ENCODE data around the gene PTGR3. TPM values are rescaled to one million over a fixed set of nuclear protein-coding genes. Genes with fewer than 3 reads are reported as not detected.

The PTGR3 gene
- total and polyA plus RNA-seq, 4 donors, result 6.8 to 18.7 (median 11.4) TPM

- no peak overlapping the region for H3K4me3 ChIP-seq (ENCODE audit: low read depth in 1 of 3, low read length in 3 of 3)
- WGBS, result 87% methylated on average over 3 of the region's 3 CpGs
- DNase-seq (ENCODE audit: low spot score), result no peak
- H3K36me3 ChIP-seq (ENCODE audit: control insufficient read depth in 4 of 4, insufficient read depth in 3 of 4, low read depth in 1 of 4, low read length in 3 of 4), result no peaks in the 10 kb centered on the region
- TF ChIP-seq, protein P1, sequence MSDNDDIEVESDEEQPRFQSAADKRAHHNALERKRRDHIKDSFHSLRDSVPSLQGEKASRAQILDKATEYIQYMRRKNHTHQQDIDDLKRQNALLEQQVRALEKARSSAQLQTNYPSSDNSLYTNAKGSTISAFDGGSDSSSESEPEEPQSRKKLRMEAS (IDR thresholded peaks at IDR 0.05), result no peak
- no peak for TF ChIP-seq FOXA2 (IDR thresholded peaks at IDR 0.05)
- no peak for TF ChIP-seq NR2F2 (IDR thresholded peaks at IDR 0.05)
- TF ChIP-seq YY1 (IDR thresholded peaks at IDR 0.05), result no peak
- no peaks in the 10 kb centered on the region for H3K9me3 ChIP-seq (ENCODE audit: control insufficient read depth in 4 of 4, low read length in 3 of 4)
- no peak overlapping the region for H3K9ac ChIP-seq (ENCODE audit: low read depth in 1 of 2, low read length in 2 of 2)
- H3K27me3 ChIP-seq (ENCODE audit: control insufficient read depth in 4 of 4, insufficient read depth in 4 of 4, low read length in 3 of 4), result no peaks in the 10 kb centered on the region
- H3K4me1 ChIP-seq (ENCODE audit: control insufficient read depth in 4 of 4, insufficient read depth in 4 of 4, low read length in 3 of 4), result no peaks in the 10 kb centered on the region
- H3K27ac ChIP-seq (ENCODE audit: low read depth in 1 of 2, low read length in 2 of 2), result no peak overlapping the region
Observed at GRCh38 chr18:75185460-75185859, 23.5 kb downstream of the PTGR3 start.

GRCh38 chr18:75183973-75184493, 24.9 kb downstream of the PTGR3 start:
- 95% methylated on average over 14 of the region's 14 CpGs for WGBS
- Histone ChIP-seq H3K9ac (ENCODE audit: low read depth in 1 of 2, low read length in 2 of 2) (no peak overlapping the region), H3K27me3 (ENCODE audit: control insufficient read depth in 4 of 4, insufficient read depth in 4 of 4, low read length in 3 of 4) (no peaks in the 10 kb centered on the region), H3K27ac (ENCODE audit: low read depth in 1 of 2, low read length in 2 of 2) (no peak overlapping the region), H3K4me1 (ENCODE audit: control insufficient read depth in 4 of 4, insufficient read depth in 4 of 4, low read length in 3 of 4) (no peaks in the 10 kb centered on the region), H3K4me3 (ENCODE audit: low read depth in 1 of 3, low read length in 3 of 3) (no peak overlapping the region), H3K36me3 (ENCODE audit: control insufficient read depth in 4 of 4, insufficient read depth in 3 of 4, low read depth in 1 of 4, low read length in 3 of 4) (no peaks in the 10 kb centered on the region), H3K9me3 (ENCODE audit: control insufficient read depth in 4 of 4, low read length in 3 of 4) (no peaks in the 10 kb centered on the region)
- no peak for DNase-seq (ENCODE audit: low spot score)
- TF ChIP-seq SP1 (IDR thresholded peaks at IDR 0.05) (no peak), CTCF (IDR thresholded peaks at IDR 0.05; ENCODE audit: low read depth, low read length, missing input control) (no peak), HNF4A (conservative IDR thresholded peaks at IDR 0.05) (no peak), ATF3 (IDR thresholded peaks at IDR 0.05) (no peak), NR2F2 (IDR thresholded peaks at IDR 0.05) (no peak), REST (IDR thresholded peaks at IDR 0.05) (no peak)

- Histone ChIP-seq H3K4me3 (ENCODE audit: low read depth in 1 of 3, low read length in 3 of 3) (no peak overlapping the region), H3K9ac (ENCODE audit: low read depth in 1 of 2, low read length in 2 of 2) (no peak overlapping the region), H3K9me3 (ENCODE audit: control insufficient read depth in 4 of 4, low read length in 3 of 4) (no peaks in the 10 kb centered on the region), H3K27ac (ENCODE audit: low read depth in 1 of 2, low read length in 2 of 2) (no peak overlapping the region), H3K4me1 (ENCODE audit: control insufficient read depth in 4 of 4, insufficient read depth in 4 of 4, low read length in 3 of 4) (no peaks in the 10 kb centered on the region), H3K36me3 (ENCODE audit: control insufficient read depth in 4 of 4, insufficient read depth in 3 of 4, low read depth in 1 of 4, low read length in 3 of 4) (no peaks in the 10 kb centered on the region), H3K27me3 (ENCODE audit: control insufficient read depth in 4 of 4, insufficient read depth in 4 of 4, low read length in 3 of 4) (no peaks in the 10 kb centered on the region)
- no peak for DNase-seq (ENCODE audit: low spot score)
- 76% methylated on average over 5 of the region's 5 CpGs for WGBS
- TF ChIP-seq RAD21 (IDR thresholded peaks at IDR 0.05) (no peak), FOXA1 (IDR thresholded peaks at IDR 0.05) (no peak), HNF4A (conservative IDR thresholded peaks at IDR 0.05) (no peak), EGR1 (IDR thresholded peaks at IDR 0.05; ENCODE audit: low read depth in 2 of 2) (no peak), JUND (IDR thresholded peaks at IDR 0.05) (no peak), NR2F2 (IDR thresholded peaks at IDR 0.05) (no peak), FOXA2 (IDR thresholded peaks at IDR 0.05) (no peak), RXRA (IDR thresholded peaks at IDR 0.05) (no peak), CTCF (IDR thresholded peaks at IDR 0.05; ENCODE audit: low read depth, low read length, missing input control) (no peak), HNF4G (IDR thresholded peaks at IDR 0.05) (no peak), TAF1 (conservative IDR thresholded peaks at IDR 0.05) (no peak), ATF3 (IDR thresholded peaks at IDR 0.05) (no peak), YY1 (IDR thresholded peaks at IDR 0.05) (no peak), SP1 (IDR thresholded peaks at IDR 0.05) (no peak)
- TF ChIP-seq, protein P1 (IDR thresholded peaks at IDR 0.05), result no peak
- TF ChIP-seq, protein P2, sequence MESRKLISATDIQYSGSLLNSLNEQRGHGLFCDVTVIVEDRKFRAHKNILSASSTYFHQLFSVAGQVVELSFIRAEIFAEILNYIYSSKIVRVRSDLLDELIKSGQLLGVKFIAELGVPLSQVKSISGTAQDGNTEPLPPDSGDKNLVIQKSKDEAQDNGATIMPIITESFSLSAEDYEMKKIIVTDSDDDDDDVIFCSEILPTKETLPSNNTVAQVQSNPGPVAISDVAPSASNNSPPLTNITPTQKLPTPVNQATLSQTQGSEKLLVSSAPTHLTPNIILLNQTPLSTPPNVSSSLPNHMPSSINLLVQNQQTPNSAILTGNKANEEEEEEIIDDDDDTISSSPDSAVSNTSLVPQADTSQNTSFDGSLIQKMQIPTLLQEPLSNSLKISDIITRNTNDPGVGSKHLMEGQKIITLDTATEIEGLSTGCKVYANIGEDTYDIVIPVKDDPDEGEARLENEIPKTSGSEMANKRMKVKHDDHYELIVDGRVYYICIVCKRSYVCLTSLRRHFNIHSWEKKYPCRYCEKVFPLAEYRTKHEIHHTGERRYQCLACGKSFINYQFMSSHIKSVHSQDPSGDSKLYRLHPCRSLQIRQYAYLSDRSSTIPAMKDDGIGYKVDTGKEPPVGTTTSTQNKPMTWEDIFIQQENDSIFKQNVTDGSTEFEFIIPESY (IDR thresholded peaks at IDR 0.05), result no peak
Observed at GRCh38 chr18:75183524-75183923, 25.4 kb downstream of the PTGR3 start.
